K562 (cell line): Measurements from ENCODE around the gene KTI12. TPM values are rescaled to one million over a fixed set of nuclear protein-coding genes. Genes with fewer than 3 reads are reported as not detected.

Experiments used
- ATAC-seq: fragments of 200-7000 bp; cut with Tn5 transposase; 3 replicates; pipeline ENCODE4 v1.9.1; 2020; ENCODE audit warnings: moderate library complexity
- BruUV-seq: library from RNA; stranded (reverse); fragments of 400-500 nt; replicated peaks from 2 replicates; lab custom pipeline; 2021; lab: Mats Ljungman, UMichigan
- CTCF ChIA-PET: fragments of 300-600 bp; formaldehyde crosslinking; extraction: SDS; loops from one replicate; lab custom pipeline; 2021; ENCODE audit warnings: low intra/inter-chr PET ratio; lab: Yijun Ruan, JAX
- POLR2A ChIA-PET: fragments of 300-600, 350-650 bp; sonication (Branson Sonifier 250); formaldehyde crosslinking; extraction: SDS; loops from one replicate; lab custom pipeline; 2021; ENCODE audit warnings: antibody characterized with exemption, inconsistent platforms; lab: Yijun Ruan, JAX
- DNase-seq, 4 experiments: peaks; one replicate each; pipeline versions ENCODE4 v3.0.0 to v3.0.0-alpha.2; 2011 to 2018; ENCODE audit warnings: low spot score in 3 of 4, mixed read lengths in 3 of 4; ENCODE audit errors: extremely low read depth in 1 of 4
- FAIRE-seq: peaks from 2 replicates; lab custom pipeline; 2011; peaks lifted over from hg19 to GRCh38; lab: Jason Lieb, UNC
- H2AFZ ChIP-seq: 2 replicates; pipeline ENCODE4 v1.6.0; 2011; ENCODE audit warnings: low read depth, low read length, control low read depth, inconsistent platforms
- H3K27ac ChIP-seq: fragments of 200-600 bp; 3 replicates; pipeline ENCODE4 v1.8.0; 2011; ENCODE audit warnings: low read depth, mild to moderate bottlenecking, control low read depth, inconsistent platforms, low read length, moderate library complexity, mixed read lengths; ENCODE audit errors: extremely low read depth
- H3K27me3 ChIP-seq, 2 experiments: fragments of 300-600 bp in 1 of 2; 2 replicates in 1 of 2; 3 replicates in 1 of 2; pipeline versions ENCODE4 v1.6.0 to v1.8.0; 2011; ENCODE audit warnings: inconsistent platforms in 2 of 2, low read length in 2 of 2, mild to moderate bottlenecking in 1 of 2, mixed read lengths in 1 of 2, moderate library complexity in 1 of 2; ENCODE audit not compliant: control insufficient read depth in 2 of 2, insufficient read depth in 2 of 2
- H3K36me3 ChIP-seq: fragments of 300-600 bp; 3 replicates; pipeline ENCODE4 v1.8.0; 2011; ENCODE audit warnings: mild to moderate bottlenecking, low read length, inconsistent platforms; ENCODE audit not compliant: control insufficient read depth, insufficient read depth
- H3K4me1 ChIP-seq, 2 experiments: fragments of 200-600 bp in 1 of 2; replicated peaks in 1 of 2; 2 replicates in 1 of 2; 3 replicates in 1 of 2; pipeline versions ENCODE4 v1.5.1 to v1.8.0; 2011; ENCODE audit warnings: inconsistent platforms in 2 of 2, low read length in 2 of 2, mild to moderate bottlenecking in 1 of 2, mixed read lengths in 1 of 2, moderate library complexity in 1 of 2; ENCODE audit not compliant: control insufficient read depth in 2 of 2, insufficient read depth in 2 of 2
- H3K4me2 ChIP-seq: 2 replicates; pipeline ENCODE4 v1.6.1; 2011; ENCODE audit warnings: low read length, control low read depth, inconsistent platforms, mixed read lengths; ENCODE audit not compliant: insufficient read depth
- H3K4me3 ChIP-seq: fragments of 200-600 bp; sonication (generic), shearing (Covaris generic); 2 replicates; pipeline ENCODE4 v1.5.1; 2016; ENCODE audit warnings: control low read depth, inconsistent platforms
- H3K79me2 ChIP-seq: fragments of 200-600 bp; 3 replicates; pipeline ENCODE4 v1.8.0; 2011; ENCODE audit warnings: low read length, inconsistent platforms; ENCODE audit not compliant: control insufficient read depth, insufficient read depth
- H3K9ac ChIP-seq, 2 experiments: 2 replicates each; pipeline versions ENCODE4 v1.6.0 to v1.6.1; 2011; ENCODE audit warnings: low read depth in 2 of 2, low read length in 2 of 2, control low read depth in 1 of 2, inconsistent platforms in 1 of 2, mild to moderate bottlenecking in 1 of 2, mixed read lengths in 1 of 2; ENCODE audit not compliant: insufficient read depth in 1 of 2
- H3K9me1 ChIP-seq: one replicate; pipeline ENCODE4 v1.6.0; 2011; ENCODE audit warnings: inconsistent platforms, mild to moderate bottlenecking, low read length, moderate library complexity; ENCODE audit not compliant: control insufficient read depth, insufficient read depth
- H3K9me3 ChIP-seq: replicated peaks from 2 replicates; pipeline ENCODE4 v1.5.1; 2011; ENCODE audit warnings: low read depth, low read length, inconsistent platforms; ENCODE audit not compliant: control insufficient read depth, insufficient read depth
- H4K20me1 ChIP-seq: replicated peaks from 2 replicates; pipeline ENCODE4 v1.6.1; 2011; ENCODE audit warnings: low read length, inconsistent platforms, mixed read lengths; ENCODE audit not compliant: control insufficient read depth, insufficient read depth
- E2F1 ChIP-seq: sonication (generic); formaldehyde crosslinking; IDR thresholded peaks from 2 replicates; pipeline ENCODE4 v1.8.1; 2023; ENCODE audit warnings: mild to moderate bottlenecking, missing genetic modification reagents, moderate library complexity
- E4F1 ChIP-seq: fragments of 250-450 bp; sonication (Bioruptor Pico); IDR thresholded peaks from 2 replicates; pipeline ENCODE4 v1.5.0; 2021; ENCODE audit warnings: mild to moderate bottlenecking, borderline replicate concordance
- GTF2B ChIP-seq: IDR thresholded peaks from 2 replicates; pipeline ENCODE4 v1.6.1; 2011; ENCODE audit not compliant: insufficient read length; ENCODE audit errors: extremely low read depth
- ZKSCAN1 ChIP-seq: fragments of 150-350 bp; IDR thresholded peaks from 2 replicates; pipeline ENCODE4 v1.6.1; 2016; ENCODE audit warnings: low read depth, low read length
- ZNF431 ChIP-seq: sonication (generic); formaldehyde crosslinking; IDR thresholded peaks from 2 replicates; pipeline ENCODE4 v1.8.0; 2022; ENCODE audit warnings: mild to moderate bottlenecking, missing genetic modification reagents
- WGBS: fragments of 100-300 bp; shearing (Covaris generic); methylation state at CpG from one replicate; pipeline ENCODE4 v1.1.6; 2016; ENCODE audit warnings: low coverage, mixed read lengths; ENCODE audit not compliant: insufficient coverage; ENCODE audit errors: missing lambda C conversion rate; 5-methylcytosine and 5-hydroxymethylcytosine counted together
- in situ Hi-C: fragments of 300-500 bp; cut with MboI; formaldehyde crosslinking; loops from 4 replicates; pipeline ENCODE4 v1.15.0; 2018; ENCODE audit warnings: inconsistent platforms, mixed read lengths
- intact Hi-C: fragments of 100-400 bp; cut with micrococcal nuclease; formaldehyde crosslinking; loops from 2 replicates; pipeline ENCODE4 v1.14.2; 2022
- polyA plus RNA-seq, 8 experiments: library from polyadenylated mRNA; depleted of rRNA in 4 of 8; stranded (reverse) in 5 of 8; unstranded in 3 of 8; fragments of >200 nt; fragmentation: Nextera tagmentation in 2 of 8; fragmentation: Illumina TruSeq in 1 of 8; extraction: Ambion mirVana in 2 of 8; extraction: Trizol in 1 of 8; gene quantifications; 2 replicates each; pipeline versions ENCODE4 v1.2.1 to v1.2.3, GENCODE V29; 2011 to 2014; ENCODE audit warnings: inconsistent platforms in 1 of 8, missing spikeins in 1 of 8
- total RNA-seq, 7 experiments: library from RNA; depleted of rRNA in 6 of 7; stranded (reverse); fragments of >200 nt in 6 of 7; fragmentation: Illumina TruSeq in 2 of 7; extraction: Trizol in 2 of 7; gene quantifications; 2 replicates each; pipeline versions ENCODE4 v1.2.1 to v1.2.3, GENCODE V29; 2011 to 2021; ENCODE audit warnings: low replicate concordance in 1 of 7

Gene KTI12
- total and polyA plus RNA-seq, 9 of the 15 experiments (the other 6 are each of a cell fraction or from before 2014, with no cell fraction given), result 3.1 to 22.8 (median 11.6) TPM

- TF ChIP-seq E2F1 (CRISPR knock-in tag) (0 out of 2 replicates have a peak, but pooled peaks have one; percentile 45), E4F1 (CRISPR knock-in tag) (no peak), ZKSCAN1 (peak; percentile 75), ZNF431 (0 out of 2 replicates have a peak, but pooled peaks have one; percentile 31), GTF2B (no peak)
- TF ChIP-seq, all 486 proteins: peak for 3
- H3K4me3 ChIP-seq, result no peak overlapping the region
- 97% methylated on average over 4 of the region's 4 CpGs for WGBS
Measured at GRCh38 chr1:52060822-52061221, 27.2 kb upstream of the KTI12 start.

More at GRCh38 chr1:52060822-52061221, 27.2 kb upstream of the KTI12 start:
- intact Hi-C loops, result no loop called here
- FAIRE-seq (no peak), ATAC-seq (no peak), DNase-seq (no peak)
- ChIA-PET CTCF (no interaction called here), POLR2A (interaction anchor here (0.6 to 2.3 kb wide), 7 partner anchors 11 to 185 kb away, joined by 3 to 12 read pairs (median 3); no protein-coding TSS in a partner anchor)
- no peak overlapping the region for H2AFZ ChIP-seq
- H3K36me3 ChIP-seq, result peaks cover 69% of the 10 kb centered on the region
- no TSS peak for BruUV-seq
- no peaks in the 10 kb centered on the region; a peak in 1 of 5 replicates for H3K27me3 ChIP-seq
- no peak overlapping the region for H3K4me2 ChIP-seq
- H3K9ac ChIP-seq, result no peak overlapping the region
- H3K27ac ChIP-seq, result no peak overlapping the region
- H3K4me1 ChIP-seq, result peaks cover 2 to 11% of the 10 kb centered on the region in 2 experiments
- H3K79me2 ChIP-seq, result peaks cover 64% of the 10 kb centered on the region
- in situ Hi-C loops, result no loop called here
- no peaks in the 10 kb centered on the region for H4K20me1 ChIP-seq
- no peaks in the 10 kb centered on the region for H3K9me1 ChIP-seq
- no peaks in the 10 kb centered on the region for H3K9me3 ChIP-seq
